ENCODE data around the gene MARCHF10.
A peak's percentile ranks its signal among the peaks of the same experiment; 100 is the strongest.

Gene MARCHF10

DNA sequence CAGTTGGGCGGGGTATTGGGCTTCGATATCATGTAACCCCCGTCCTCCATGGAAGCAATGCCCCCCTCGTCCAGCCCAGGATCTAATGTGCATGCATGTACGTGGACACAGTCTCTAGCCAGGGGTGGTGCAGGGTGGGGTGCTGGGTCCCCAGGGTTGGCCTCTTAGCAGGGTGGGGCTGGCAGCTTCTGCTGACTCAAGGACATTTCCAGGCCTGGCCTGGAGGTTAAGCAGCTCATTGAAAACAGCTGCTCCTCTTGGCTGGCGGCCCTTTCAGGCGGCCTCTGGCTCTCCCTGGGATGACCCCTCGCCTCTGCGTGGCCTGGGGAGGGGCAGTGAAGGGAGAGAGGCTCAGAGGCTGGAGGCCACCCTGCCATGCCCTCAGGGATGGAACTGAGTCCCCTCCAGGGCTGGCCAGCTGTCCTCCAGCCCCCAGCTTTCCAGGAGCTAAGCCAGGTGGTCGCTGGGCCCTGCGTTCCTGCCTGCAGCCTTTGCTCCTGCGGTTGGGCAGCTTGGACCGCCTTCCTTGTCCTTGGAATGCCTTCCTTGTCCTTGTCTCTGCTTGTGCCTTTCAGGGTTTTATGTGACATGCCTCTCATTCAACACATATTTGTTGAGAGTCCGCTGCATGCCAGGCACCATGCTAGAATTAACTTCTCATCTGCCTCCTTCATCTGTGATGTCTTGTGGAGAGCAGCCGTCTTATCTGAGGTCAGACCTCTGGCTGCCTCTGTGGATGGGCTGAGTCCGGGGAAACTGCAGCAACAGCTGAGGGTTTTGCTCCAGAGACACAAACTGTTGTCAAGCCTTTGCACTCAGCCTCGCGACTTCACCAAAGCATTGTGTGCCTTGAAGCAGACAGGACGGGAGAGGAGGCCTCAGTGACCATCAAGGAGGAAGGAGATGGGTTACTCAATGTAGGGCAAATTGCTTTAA, 154.0 kb downstream of the MARCHF10 start:
- Histone ChIP-seq H3K4me2 (ENCODE audit: low read length) (no peak overlapping the region), H3K9me3 (ENCODE audit: control insufficient read depth, low read length) (no peaks in the 10 kb centered on the region), H3K27me3 (ENCODE audit: control insufficient read depth, insufficient read depth, low read length) (no peaks in the 10 kb centered on the region), H3K4me1 (peaks cover 9% of the 10 kb centered on the region), H2AFZ (peak overlapping the region; percentile 62), H3K79me2 (no peaks in the 10 kb centered on the region), H3K9ac (no peak overlapping the region), H3K27ac (no peak overlapping the region), H3K4me3 (ENCODE audit: low read depth, low read length) (no peak overlapping the region), H3K36me3 (ENCODE audit: control insufficient read depth, insufficient read depth, low read length) (no peaks in the 10 kb centered on the region)
- TF ChIP-seq, protein P1, sequence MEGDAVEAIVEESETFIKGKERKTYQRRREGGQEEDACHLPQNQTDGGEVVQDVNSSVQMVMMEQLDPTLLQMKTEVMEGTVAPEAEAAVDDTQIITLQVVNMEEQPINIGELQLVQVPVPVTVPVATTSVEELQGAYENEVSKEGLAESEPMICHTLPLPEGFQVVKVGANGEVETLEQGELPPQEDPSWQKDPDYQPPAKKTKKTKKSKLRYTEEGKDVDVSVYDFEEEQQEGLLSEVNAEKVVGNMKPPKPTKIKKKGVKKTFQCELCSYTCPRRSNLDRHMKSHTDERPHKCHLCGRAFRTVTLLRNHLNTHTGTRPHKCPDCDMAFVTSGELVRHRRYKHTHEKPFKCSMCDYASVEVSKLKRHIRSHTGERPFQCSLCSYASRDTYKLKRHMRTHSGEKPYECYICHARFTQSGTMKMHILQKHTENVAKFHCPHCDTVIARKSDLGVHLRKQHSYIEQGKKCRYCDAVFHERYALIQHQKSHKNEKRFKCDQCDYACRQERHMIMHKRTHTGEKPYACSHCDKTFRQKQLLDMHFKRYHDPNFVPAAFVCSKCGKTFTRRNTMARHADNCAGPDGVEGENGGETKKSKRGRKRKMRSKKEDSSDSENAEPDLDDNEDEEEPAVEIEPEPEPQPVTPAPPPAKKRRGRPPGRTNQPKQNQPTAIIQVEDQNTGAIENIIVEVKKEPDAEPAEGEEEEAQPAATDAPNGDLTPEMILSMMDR (IDR thresholded peaks at IDR 0.05): no peak

DNA sequence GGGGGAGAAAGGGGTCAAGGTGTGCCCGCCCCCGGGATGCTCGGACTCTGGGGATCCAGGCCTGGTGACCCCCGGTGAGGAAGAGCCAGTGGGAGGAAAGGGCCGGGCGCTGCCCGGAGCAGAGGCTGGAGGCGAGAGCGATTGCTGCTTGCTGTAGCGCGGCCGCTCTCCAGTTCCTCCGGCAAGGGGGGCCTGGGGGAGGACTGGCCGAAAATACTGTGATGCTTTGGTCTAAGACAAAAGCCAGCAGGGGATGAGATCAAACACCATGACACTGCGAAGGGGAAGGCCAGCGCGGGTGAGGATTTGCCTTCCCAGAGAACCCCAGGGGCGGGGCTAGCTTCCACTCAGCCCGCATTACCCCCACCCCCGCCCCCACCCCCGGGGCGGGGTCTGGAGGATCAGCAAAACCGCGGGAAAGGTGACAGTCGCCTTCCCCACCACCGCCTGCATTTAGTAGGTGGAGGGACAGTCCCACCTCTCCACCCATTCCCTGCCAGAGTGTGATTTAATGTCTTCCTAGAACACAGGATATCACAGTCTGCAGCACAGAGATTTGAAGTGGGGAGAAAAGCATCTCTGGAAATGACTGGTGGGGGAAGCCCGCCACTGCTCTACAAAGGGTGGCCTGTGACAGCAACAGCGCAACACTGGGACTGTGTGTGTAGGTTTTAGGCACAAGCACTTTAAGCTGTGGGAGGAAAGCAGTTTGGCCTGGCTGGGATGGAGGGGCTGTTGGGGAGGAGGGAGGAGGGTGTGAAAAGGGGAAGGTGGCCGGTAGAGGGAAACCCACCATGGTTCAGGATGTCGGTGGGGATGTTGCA, 154.9 kb downstream of the MARCHF10 start:
- no peaks in the 10 kb centered on the region for H3K9me3 ChIP-seq (ENCODE audit: control insufficient read depth, low read length)
- H3K4me3 ChIP-seq (ENCODE audit: low read depth, low read length): no peak overlapping the region
- no peaks in the 10 kb centered on the region for H3K36me3 ChIP-seq (ENCODE audit: control insufficient read depth, insufficient read depth, low read length)
- peak overlapping the region; percentile 2 for H3K27ac ChIP-seq
- peak overlapping the region; percentile 81 for H2AFZ ChIP-seq
- H3K9ac ChIP-seq: no peak overlapping the region
- TF ChIP-seq, protein P1 (IDR thresholded peaks at IDR 0.05): no peak
- H3K27me3 ChIP-seq (ENCODE audit: control insufficient read depth, insufficient read depth, low read length): no peaks in the 10 kb centered on the region
- H3K4me1 ChIP-seq: peaks cover 9% of the 10 kb centered on the region
- no peaks in the 10 kb centered on the region for H3K79me2 ChIP-seq
- peak overlapping the region; percentile 67 for H3K4me2 ChIP-seq (ENCODE audit: low read length)

DNA sequence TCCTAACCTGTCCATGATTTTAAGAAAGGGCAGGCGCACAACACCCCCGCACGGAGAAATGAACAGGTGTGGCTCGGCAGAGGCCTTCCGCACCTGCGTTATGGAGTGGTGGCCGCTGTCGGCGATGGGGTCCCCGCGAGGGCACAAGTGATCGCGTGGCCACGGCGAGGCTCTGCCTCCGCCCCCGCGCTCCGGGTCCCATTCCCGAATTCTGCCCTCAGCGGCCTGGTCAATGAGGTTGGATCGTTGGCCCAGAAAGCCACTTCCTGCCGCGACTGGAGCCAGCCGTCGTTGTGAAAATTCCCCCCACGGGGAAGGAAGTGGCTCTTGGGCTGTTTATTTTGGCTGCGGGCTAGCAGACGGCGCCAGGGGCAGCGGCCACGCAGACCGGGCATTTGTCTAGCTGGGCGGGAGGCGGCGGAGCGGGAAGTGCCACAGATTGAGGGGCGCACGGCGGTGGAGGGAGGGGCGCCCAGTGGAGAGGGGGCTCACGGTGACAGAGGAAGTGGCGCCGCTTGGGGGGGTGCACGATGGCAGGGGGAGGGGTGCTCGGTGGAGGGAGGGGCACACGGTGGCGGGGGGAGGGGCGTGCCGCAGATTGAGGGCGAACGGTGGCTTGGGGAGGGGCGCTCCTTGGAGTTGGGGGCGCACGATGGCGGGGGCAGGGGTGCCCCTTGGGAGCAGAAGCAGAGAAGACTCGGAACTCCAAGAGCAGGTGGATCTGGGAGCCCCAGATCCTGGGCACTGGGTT, 155.7 kb downstream of the MARCHF10 start:
- Histone ChIP-seq H2AFZ (peak overlapping the region; percentile 81), H3K9ac (no peak overlapping the region), H3K27ac (peak overlapping the region; percentile 2), H3K4me3 (ENCODE audit: low read depth, low read length) (no peak overlapping the region), H3K9me3 (ENCODE audit: control insufficient read depth, low read length) (no peaks in the 10 kb centered on the region), H3K4me1 (peaks cover 9% of the 10 kb centered on the region), H3K36me3 (ENCODE audit: control insufficient read depth, insufficient read depth, low read length) (no peaks in the 10 kb centered on the region), H3K27me3 (ENCODE audit: control insufficient read depth, insufficient read depth, low read length) (no peaks in the 10 kb centered on the region), H3K79me2 (no peaks in the 10 kb centered on the region), H3K4me2 (ENCODE audit: low read length) (peak overlapping the region; percentile 67)
- TF ChIP-seq, protein P1 (IDR thresholded peaks at IDR 0.05): no peak
